GM10248 (cell line): ENCODE measurements around the gene CPNE8.

Experiments used
- CTCF ChIA-PET: fragments of 300-600 bp; sonication (Branson Sonifier 250); formaldehyde crosslinking; extraction: SDS; loops from one replicate; lab custom pipeline; 2021; ENCODE audit warnings: antibody characterized with exemption; lab: Yijun Ruan, JAX
- POLR2A ChIA-PET: fragments of 350-650 bp; sonication (Branson Sonifier 250); formaldehyde crosslinking; extraction: SDS; loops from one replicate; lab custom pipeline; 2020; ENCODE audit warnings: antibody characterized with exemption; lab: Yijun Ruan, JAX
- DNase-seq: peaks from one replicate; pipeline ENCODE4 v3.0.0; 2012; ENCODE audit errors: extremely low spot score
- CTCF ChIP-seq: IDR thresholded peaks from 2 replicates; pipeline ENCODE4 v1.5.1; 2012; ENCODE audit warnings: mild to moderate bottlenecking, low read depth; ENCODE audit errors: extremely low read depth, missing control alignments, control extremely low read depth

Gene CPNE8

DNA sequence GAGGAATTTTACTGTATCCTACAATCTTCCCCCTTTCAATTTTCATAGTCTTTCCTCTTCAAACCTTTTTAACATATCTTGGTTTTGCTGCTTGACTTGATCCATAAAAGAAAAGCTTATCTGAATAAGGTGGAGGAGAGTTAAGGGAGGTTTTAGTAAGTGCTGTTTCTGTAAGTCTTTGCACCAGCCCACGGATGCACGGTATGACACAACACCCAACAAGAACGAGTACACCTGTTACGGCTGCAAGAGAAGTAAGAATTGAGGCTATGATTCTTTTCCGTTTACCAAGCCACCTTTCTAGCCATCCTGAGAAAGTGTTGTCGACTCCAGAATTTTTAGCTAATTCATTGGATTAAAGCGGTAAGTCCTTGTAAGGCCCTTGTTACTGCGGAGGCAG is 26.1 kb upstream of the CPNE8 start:
- TF ChIP-seq CTCF = no peak
- no peak for DNase-seq
- CTCF ChIA-PET = interaction anchor here (1.4 to 2.4 kb wide), 2 partner anchors 10 to 25 kb away, joined by 3 to 10 read pairs; no protein-coding TSS in a partner anchor
- POLR2A ChIA-PET = no interaction called here

GRCh38 chr12:38930990-38931389 is 25.6 kb upstream of the CPNE8 start:
- ChIA-PET CTCF (interaction anchor here (1.4 to 2.4 kb wide), 2 partner anchors 10 to 24 kb away, joined by 3 to 10 read pairs; no protein-coding TSS in a partner anchor), POLR2A (no interaction called here)
- no peak for DNase-seq
- no peak for TF ChIP-seq CTCF

GRCh38 chr12:38926501-38926900 is 21.1 kb upstream of the CPNE8 start:
- TF ChIP-seq CTCF = no peak
- ChIA-PET POLR2A (no interaction called here), CTCF (no interaction called here)
- no peak for DNase-seq

- TF ChIP-seq CTCF = peak; percentile 53
- ChIA-PET CTCF (interaction anchor here (0.8 to 5.3 kb wide), 15 partner anchors 9 to 1071 kb away, joined by 3 to 44 read pairs (median 4); partner anchors contain the start of gene CPNE8), POLR2A (no interaction called here)
- peak; percentile 23 for DNase-seq
Measured at GRCh38 chr12:38921025-38921677, 15.8 kb upstream of the CPNE8 start.

- POLR2A ChIA-PET = no interaction called here
- no peak for TF ChIP-seq CTCF
- CTCF ChIA-PET = interaction anchor here (0.9 to 5.3 kb wide), 7 partner anchors 9 to 354 kb away, joined by 3 to 44 read pairs (median 12); partner anchors contain the start of gene CPNE8
- no peak for DNase-seq
Measured at GRCh38 chr12:38919191-38919590, 13.8 kb upstream of the CPNE8 start.

- no peak for TF ChIP-seq CTCF
- no peak for DNase-seq
- ChIA-PET POLR2A (no interaction called here), CTCF (interaction anchor here (1.0 to 2.5 kb wide), 3 partner anchors 9 to 188 kb away, joined by 3 to 14 read pairs (median 4); partner anchors contain the start of gene CPNE8)
Measured at GRCh38 chr12:38915429-38916182, 10.2 kb upstream of the CPNE8 start.
